A375 (cell line): ENCODE results near the gene TMEM256. TPM values are rescaled to one million over a fixed set of nuclear protein-coding genes. Genes with fewer than 3 reads are reported as not detected.

Experiments used
- total RNA-seq: library from RNA; depleted of rRNA; stranded (reverse); fragments of >200 nt; shearing (Covaris generic); gene quantifications from 2 replicates; pipeline ENCODE4 v1.2.3, GENCODE V29; 2014; rRNA removed

TMEM256 gene
- total RNA-seq = 111 and 127 TPM in 2 replicates

DNA sequence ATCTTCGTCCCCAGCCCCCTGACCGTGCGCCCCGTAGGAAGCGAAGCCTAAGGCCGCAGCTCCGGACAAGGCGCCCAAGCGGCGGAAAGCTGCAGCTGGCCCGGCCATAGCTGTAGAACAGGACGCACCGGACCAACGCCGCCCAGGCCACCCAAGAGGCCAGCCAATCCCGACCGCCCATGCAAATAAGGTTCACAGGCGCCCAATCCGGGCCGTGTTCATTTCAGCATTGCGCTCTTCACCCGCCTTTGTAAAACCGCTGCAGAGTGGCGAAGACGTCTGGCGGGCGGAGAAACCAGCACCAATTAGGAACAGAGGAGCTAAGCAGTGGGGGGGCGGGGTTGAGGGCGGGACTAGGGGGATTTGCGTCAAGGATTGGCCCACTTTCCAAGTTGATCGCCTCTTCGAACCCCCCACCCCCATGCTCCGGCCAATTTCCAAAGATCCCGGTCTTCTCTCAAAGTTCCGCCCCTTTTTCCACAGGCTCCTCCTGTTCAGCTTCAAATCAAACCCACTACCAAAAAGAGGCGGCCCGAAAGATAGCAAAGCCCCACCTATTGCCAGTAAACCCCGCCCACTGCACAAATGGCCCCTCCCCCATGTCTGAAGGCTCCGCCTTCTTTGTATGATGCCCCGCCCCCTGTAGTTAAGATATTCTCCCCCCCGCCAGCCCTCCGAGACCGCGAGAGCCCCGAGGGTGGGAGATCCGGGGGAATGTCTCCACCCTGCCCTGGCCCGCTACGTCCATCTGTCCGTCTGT is at the start of gene TMEM256:
Gene TMEM256 (minus strand): TSS at position 121 of the 760 bp plus-strand sequence. CDS start 13 bp downstream, at position 108.

DNA sequence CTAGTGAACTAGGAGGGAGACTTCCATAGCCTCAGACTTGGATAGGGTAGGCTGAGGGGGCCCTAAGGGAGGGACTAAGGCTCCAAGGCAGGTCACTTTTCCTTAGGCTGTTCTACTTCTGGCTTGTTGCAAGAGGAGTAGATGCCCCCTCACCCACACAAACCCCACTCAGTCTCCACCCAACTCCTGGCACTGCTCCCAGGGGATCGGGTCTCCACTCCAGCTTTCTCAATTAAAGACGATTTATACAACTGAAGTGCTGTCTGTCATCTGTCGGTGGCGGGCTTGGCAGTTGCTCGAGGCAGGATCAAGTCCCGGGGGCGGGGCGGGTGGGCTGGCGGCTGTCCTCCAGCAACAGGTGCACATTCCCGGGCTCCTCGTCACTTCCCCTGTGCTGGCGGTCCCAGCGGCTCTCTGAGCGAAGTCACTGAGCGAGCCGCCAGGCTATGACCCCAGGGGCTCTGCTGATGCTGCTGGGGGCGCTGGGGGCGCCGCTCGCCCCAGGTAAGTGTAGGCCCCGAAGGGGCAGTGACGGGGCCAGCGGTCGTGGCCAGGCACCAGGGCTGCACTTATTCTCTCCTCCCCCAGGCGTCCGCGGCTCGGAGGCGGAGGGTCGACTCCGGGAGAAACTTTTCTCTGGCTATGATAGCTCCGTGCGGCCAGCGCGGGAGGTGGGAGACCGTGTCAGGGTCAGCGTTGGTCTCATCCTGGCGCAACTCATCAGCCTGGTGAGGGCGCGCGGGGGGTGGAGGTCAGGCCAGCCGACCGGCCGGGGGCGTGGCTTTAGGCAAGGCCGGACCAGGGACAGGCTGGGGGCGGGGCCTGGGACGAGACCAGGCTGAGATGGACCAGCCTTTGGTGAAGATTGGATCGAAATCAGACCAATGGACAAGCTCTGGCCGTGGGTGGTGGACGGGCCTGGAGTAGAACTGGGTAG is 41.1 kb upstream of the TMEM256 start, which contains the start of gene CHRNB1:
Gene CHRNB1 (plus strand): TSS at position 380 of the 937 bp plus-strand sequence. CDS start 67 bp downstream, at position 447.

DNA sequence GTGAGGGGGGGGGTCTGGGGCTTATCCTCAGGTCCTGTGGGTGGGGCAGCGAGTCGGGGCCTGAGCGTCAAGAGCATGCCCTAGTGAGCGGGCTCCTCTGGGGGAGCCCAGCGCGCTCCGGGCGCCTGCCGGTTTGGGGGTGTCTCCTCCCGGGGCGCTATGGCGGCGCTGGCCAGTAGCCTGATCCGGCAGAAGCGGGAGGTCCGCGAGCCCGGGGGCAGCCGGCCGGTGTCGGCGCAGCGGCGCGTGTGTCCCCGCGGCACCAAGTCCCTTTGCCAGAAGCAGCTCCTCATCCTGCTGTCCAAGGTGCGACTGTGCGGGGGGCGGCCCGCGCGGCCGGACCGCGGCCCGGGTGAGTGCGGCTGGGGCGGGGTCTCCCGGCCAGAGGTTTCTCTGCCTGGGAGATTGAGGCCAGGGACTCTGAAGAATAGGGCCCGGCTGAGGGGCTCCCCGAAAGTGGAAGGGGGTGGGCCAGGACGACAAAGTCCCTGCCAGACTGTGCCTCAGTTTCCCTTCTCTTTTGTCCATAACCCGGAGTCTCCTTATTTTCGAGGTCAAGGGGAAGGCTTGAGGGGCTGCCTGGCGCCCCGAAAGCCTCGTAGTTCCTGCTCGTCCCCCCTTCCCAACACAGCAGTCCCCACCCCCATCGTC is 35.7 kb upstream of the TMEM256 start, which contains the start of gene FGF11:
Gene FGF11 (plus strand): TSS at position 51 of the 651 bp plus-strand sequence. CDS start 109 bp downstream, at position 160.

DNA sequence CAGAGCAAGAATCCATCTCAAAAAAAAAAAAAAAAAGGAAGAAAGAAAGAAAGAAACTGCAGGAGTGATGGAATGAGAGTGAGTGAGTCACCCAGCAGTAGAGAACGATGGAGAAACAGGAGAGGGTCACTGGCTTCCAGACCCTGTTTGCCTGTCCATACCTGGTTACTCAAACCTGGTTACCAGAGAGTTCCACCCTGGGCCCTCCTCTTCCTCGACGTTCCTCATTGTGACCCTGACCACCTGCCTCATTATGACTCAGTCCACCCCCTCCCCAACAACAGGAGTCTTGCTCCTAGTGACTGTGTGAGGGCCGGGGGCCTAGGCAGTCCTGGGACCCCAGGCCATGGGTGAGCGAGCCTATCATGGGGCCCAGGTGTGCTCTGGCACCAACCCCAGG is 24.7 kb upstream of the TMEM256 start, which contains the start of gene SPEM3:
Gene SPEM3 (plus strand): TSS at position 301 of the 400 bp plus-strand sequence. CDS start 46 bp downstream, at position 347.

DNA sequence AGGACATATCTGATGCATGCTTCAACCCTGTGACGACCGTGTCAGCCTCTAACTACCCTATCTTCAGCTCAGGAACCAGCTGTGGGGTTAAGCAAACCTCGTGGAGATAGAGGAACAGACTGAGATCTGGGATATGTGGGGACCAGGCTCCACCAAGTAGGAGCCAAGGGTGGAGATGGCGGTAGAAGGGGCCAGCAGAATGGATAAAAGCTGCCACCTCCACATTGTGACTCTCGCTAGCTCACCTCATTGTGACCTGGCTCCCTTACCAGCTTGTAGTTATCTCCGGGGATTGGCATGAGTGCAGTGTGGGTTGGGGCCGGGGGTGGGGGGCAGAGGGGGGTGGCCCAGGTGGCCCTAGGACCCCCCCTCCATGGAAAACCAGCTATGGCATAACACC is 21.4 kb upstream of the TMEM256 start, which contains the start of gene SPEM2:
Gene SPEM2 (plus strand): TSS at position 301 of the 400 bp plus-strand sequence. CDS start 73 bp downstream, at position 374.

DNA sequence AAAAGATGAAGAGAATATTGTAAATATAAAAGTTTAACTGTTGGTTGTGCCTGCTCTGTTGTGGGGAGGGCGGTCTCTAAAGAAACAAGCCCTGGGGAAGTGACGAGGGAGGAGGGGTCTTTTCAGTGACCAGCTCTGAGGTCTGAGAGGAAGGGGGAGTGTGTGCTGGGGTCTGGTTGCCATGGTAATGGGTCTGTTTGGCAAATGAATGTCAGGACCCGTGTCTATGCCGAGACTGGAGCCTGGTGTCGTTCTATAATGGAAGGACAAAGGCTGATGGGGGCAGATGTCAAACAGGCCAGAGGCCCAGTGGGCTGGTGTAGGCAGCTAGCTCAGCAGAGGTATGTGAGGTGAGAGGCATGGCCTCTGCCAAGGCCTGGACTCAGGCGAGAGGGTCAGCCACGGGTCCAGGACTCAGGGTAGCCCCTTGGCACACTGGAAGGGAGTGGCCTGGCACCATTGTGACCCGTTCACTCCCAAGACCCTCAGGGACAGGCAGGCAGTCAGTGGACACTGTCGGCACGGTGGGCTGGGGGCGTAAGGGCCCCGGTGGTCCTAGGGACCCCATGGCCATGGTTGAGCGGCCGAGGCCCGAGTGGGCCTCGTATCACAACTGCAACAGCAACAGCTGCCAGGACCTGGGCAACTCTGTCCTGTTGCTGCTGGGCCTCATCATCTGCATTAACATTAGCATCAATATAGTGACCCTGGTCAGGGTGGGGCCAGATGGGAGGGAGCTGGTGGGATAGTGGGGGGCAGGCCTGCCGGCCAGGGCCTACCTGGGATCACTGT is 16.1 kb upstream of the TMEM256 start, which contains the start of gene SPEM1:
Gene SPEM1 (plus strand): TSS at position 506 of the 792 bp plus-strand sequence. CDS start 61 bp downstream, at position 567.

DNA sequence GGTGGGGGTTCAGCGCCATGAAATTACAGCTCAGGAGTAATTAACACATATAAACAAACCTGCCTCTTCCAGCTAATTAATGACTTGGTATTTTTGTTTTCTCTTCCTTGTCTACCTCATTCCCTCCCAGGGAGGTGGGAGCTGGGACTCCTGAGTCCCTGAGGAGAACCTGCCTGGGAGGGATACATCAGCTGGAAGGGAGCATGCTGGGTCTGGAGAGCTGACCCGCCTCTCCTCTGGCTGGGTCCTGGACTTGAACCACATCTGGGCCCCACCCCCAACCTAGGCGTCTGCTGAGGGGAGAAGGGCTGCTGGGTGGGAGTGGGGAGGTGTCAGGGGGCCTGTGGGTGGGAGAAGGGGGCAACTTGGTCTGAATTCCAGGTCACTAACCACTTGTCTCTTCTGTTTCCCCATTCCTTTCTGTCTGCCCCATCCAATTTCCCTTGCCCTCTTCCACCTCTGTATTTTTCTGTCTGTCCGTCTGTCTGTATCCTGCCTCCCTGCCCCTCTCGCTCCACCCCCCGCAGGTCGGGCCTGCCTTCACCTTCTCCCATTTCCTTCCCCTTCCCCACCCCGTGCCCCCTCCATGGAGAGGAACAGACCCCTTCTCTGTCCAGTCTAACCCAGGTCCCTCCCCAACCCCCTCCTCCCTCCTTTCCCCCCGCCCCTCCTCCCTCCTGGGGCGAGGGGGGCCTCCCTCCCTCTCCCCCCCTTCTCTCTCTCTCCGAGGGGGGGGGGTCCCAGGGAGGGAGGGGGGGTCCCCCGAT is 3.8 kb upstream of the TMEM256 start, which contains the start of gene NLGN2:
Gene NLGN2 (plus strand): TSS at position 361 of the 767 bp plus-strand sequence. CDS start 411 bp downstream, outside the sequence.

DNA sequence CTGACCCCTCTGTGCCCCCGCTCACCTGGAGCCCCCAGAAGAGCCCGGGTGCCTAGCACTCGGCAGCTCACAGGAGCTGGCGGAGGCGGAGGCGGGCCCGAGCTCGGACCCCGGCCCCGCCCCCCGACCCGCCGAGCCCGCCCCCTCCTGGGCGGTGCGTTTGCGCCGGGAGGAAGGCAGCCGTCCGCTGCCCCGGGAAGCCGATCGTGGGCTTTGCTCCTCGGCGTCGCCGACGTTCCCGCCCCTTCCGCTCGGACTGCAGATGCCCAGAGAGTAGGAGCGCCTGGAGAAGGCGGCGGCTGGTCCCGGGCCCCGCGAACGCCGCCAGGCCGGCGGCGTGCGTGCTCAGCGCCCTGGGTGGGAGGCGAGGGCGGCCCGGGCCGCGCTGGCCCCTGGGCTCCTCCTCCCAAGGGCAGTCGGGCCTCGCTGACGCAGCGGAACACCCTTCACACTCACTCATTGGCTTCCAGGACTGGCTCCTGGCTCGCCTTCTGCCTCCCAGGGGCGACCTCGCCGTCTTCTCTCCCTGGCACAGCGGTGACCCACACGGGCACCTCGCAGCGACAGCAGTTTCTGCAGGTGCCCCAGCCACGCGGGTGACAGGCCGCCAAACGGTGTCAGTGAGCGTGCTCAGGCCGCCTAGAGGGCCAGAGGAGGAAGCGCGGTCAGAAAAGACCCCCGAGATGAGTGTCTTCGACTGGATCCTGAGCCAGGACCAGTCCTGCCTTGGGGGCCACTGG is 9.3 kb downstream of the TMEM256 start, which contains the start of gene PLSCR3:
Gene PLSCR3 (minus strand): TSS at position 74 of the 740 bp plus-strand sequence. CDS start 415 bp downstream, outside the sequence.

DNA sequence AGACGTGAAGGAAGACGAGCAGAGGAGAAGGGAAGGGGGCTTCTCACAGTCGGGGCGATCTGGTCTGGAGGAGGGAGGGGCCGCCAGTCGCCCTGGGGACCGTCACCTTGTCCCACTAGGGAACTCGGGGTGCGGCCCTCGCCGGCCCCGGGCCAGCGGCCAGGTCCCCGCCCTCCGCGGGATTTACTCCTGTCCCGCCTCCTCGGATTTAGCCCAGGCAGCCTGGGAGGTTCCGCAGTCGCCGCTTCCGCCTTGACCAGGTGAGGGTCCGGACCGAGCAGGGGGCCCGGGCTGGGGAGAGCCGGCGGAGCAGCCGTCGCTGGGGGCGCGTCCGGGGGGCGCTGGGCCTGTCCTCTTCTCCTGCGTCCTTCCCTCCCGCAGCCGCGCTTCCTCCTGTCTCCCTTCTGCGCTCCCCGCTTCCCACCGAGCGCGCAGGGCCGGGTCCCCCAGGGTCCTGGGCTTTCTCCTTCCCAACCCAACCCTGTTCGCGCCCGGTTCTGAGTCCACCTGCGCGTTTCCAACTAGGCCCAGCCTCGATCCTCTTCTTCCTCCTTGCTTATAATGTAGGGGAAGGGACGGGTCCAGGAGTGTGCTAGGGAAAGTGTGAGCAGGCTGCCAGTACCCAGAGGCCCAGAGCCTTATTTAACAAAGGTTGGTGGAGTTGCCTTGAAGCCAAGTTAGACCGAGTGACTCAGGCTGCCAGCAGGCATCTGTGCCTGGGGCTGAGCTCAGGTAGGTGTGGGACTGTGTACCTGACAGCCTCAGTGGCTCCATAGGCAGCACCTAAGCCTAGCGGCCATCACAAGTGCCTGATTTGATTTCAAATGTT is 22.8 kb downstream of the TMEM256 start, which contains the start of gene TNK1:
Gene TNK1 (plus strand): TSS at position 235 of the 829 bp plus-strand sequence. CDS start 1,838 bp downstream, outside the sequence.

DNA sequence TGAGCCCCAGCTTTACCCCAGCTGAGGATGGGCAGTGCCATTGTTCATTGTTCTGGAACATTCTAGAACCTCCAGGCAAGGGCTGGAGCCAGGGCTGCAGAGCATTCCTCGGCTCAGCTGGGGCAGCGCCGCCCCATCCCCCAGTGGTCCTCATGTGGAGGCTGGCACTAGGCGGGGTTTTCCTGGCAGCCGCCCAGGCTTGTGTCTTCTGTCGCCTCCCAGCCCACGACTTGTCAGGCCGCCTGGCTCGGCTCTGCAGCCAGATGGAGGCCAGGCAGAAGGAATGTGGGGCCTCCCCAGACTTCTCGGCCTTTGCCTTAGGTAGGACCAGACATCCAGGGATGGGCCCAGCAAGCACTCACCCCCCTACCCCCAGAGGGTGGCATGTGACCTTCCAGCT is 48.8 kb downstream of the TMEM256 start, which contains the start of gene TMEM95:
Gene TMEM95 (plus strand): TSS at position 104 of the 400 bp plus-strand sequence. CDS start 49 bp downstream, at position 153.

Other genes with a start within 250 kb of the TMEM256 start
- 2.0 and 3.1 TPM in 2 replicates for gene ASGR1, start 224.7 kb downstream of the TMEM256 start, total RNA-seq
- 18.1 and 25.8 TPM in 2 replicates for gene DLG4, start 184.3 kb downstream of the TMEM256 start, total RNA-seq
- 659 and 664 TPM in 2 replicates for gene ACADVL, start 184.2 kb downstream of the TMEM256 start, total RNA-seq
- 67.9 and 69.8 TPM in 2 replicates for gene DVL2, start 169.6 kb downstream of the TMEM256 start, total RNA-seq
- 52.4 and 54.4 TPM in 2 replicates for gene PHF23, start 164.6 kb downstream of the TMEM256 start, total RNA-seq
- gene GABARAP, start 161.6 kb downstream of the TMEM256 start, total RNA-seq = 147 and 165 TPM in 2 replicates
- gene CTDNEP1, start 152.4 kb downstream of the TMEM256 start, total RNA-seq = 53.1 and 75.3 TPM in 2 replicates
- gene ELP5, start 151.9 kb downstream of the TMEM256 start, total RNA-seq = 69.7 and 99.4 TPM in 2 replicates
- gene CLDN7, start 141.6 kb downstream of the TMEM256 start, total RNA-seq = 0.49 and 0.50 TPM in 2 replicates
- 0.05 TPM in 1 of 2 replicates, not detected in the other for gene SLC2A4, start 122.4 kb downstream of the TMEM256 start, total RNA-seq
- not detected in 2 replicates for gene YBX2, start 109.5 kb downstream of the TMEM256 start, total RNA-seq
- gene EIF5A, start 96.5 kb downstream of the TMEM256 start, total RNA-seq = 1,009 and 1,089 TPM in 2 replicates
- gene GPS2, start 88.7 kb downstream of the TMEM256 start, total RNA-seq = 97.9 and 100 TPM in 2 replicates
- gene NEURL4, start 74.8 kb downstream of the TMEM256 start, total RNA-seq = 14.2 and 17.0 TPM in 2 replicates
- gene ACAP1, start 67.6 kb downstream of the TMEM256 start, total RNA-seq = 2.5 and 5.1 TPM in 2 replicates
- 5.3 and 7.2 TPM in 2 replicates for gene KCTD11, start 51.9 kb downstream of the TMEM256 start, total RNA-seq
- not detected in 2 replicates for gene TMEM95, start 48.9 kb downstream of the TMEM256 start, total RNA-seq
- gene TNK1, start 23.0 kb downstream of the TMEM256 start, total RNA-seq = 1.0 and 2.4 TPM in 2 replicates
- 32.1 and 34.0 TPM in 2 replicates for gene PLSCR3, start 9.6 kb downstream of the TMEM256 start, total RNA-seq
- gene NLGN2, start 3.7 kb upstream of the TMEM256 start, total RNA-seq = 9.7 and 10.0 TPM in 2 replicates
- gene SPEM1, start 16.2 kb upstream of the TMEM256 start, total RNA-seq = not detected in 2 replicates
- not detected in 2 replicates for gene SPEM2, start 21.5 kb upstream of the TMEM256 start, total RNA-seq
- gene SPEM3, start 24.8 kb upstream of the TMEM256 start, total RNA-seq = not detected in 2 replicates
- gene TMEM102, start 31.3 kb upstream of the TMEM256 start, total RNA-seq = 4.0 and 7.8 TPM in 2 replicates
- gene FGF11, start 35.4 kb upstream of the TMEM256 start, total RNA-seq = 0.38 and 0.98 TPM in 2 replicates
- 6.1 and 6.9 TPM in 2 replicates for gene CHRNB1, start 41.0 kb upstream of the TMEM256 start, total RNA-seq
- 12.8 and 13.5 TPM in 2 replicates for gene ZBTB4, start 75.5 kb upstream of the TMEM256 start, total RNA-seq
- not detected in 2 replicates for gene SLC35G6, start 77.3 kb upstream of the TMEM256 start, total RNA-seq
- 53.6 and 115 TPM in 2 replicates for gene POLR2A, start 80.3 kb upstream of the TMEM256 start, total RNA-seq
- 0.45 and 0.66 TPM in 2 replicates for gene TNFSF12, start 145.0 kb upstream of the TMEM256 start, total RNA-seq
- gene TNFSF13, start 154.7 kb upstream of the TMEM256 start, total RNA-seq = 0.90 and 1.5 TPM in 2 replicates
- 96.6 and 98.8 TPM in 2 replicates for gene SENP3, start 157.8 kb upstream of the TMEM256 start, total RNA-seq
- 29.1 and 38.4 TPM in 2 replicates for gene CD68, start 175.5 kb upstream of the TMEM256 start, total RNA-seq
- gene MPDU1, start 179.8 kb upstream of the TMEM256 start, total RNA-seq = 88.3 and 111 TPM in 2 replicates
- gene SOX15, start 186.0 kb upstream of the TMEM256 start, total RNA-seq = 0.60 TPM in 1 of 2 replicates, not detected in the other
- gene FXR2, start 210.8 kb upstream of the TMEM256 start, total RNA-seq = 78.4 and 79.8 TPM in 2 replicates
- gene SAT2, start 223.7 kb upstream of the TMEM256 start, total RNA-seq = 36.6 and 36.9 TPM in 2 replicates
- gene SHBG, start 226.0 kb upstream of the TMEM256 start, total RNA-seq = not detected in 2 replicates
- gene ATP1B2, start 246.8 kb upstream of the TMEM256 start, total RNA-seq = 0.03 and 0.08 TPM in 2 replicates